Aorta (tissue), 5 donors: ENCODE results near the gene C10orf71. TPM values are rescaled to one million over a fixed set of nuclear protein-coding genes. Genes with fewer than 3 reads are reported as not detected.

ENCODE experiments used
- ATAC-seq: fragments of 200-7000 bp; cut with Tn5 transposase; one replicate; pipeline ENCODE4 v1.9.1; 2022; ENCODE audit warnings: moderate library complexity; ENCODE audit not compliant: low FRiP score
- DNase-seq, 2 donors: peaks; one replicate each; pipeline ENCODE4 v3.0.0-alpha.2; 2020
- H3K27ac ChIP-seq, 2 donors: one replicate each; pipeline ENCODE4 v1.5.1; 2013; ENCODE audit warnings: low read length in 2 of 2, mild to moderate bottlenecking in 2 of 2, moderate library complexity in 2 of 2, control low read depth in 1 of 2, inconsistent platforms in 1 of 2, low read depth in 1 of 2
- H3K27me3 ChIP-seq, 2 donors: one replicate each; pipeline ENCODE4 v1.6.1; 2013; ENCODE audit warnings: control low read depth in 1 of 2, low read length in 1 of 2, mild to moderate bottlenecking in 1 of 2, moderate library complexity in 1 of 2; ENCODE audit not compliant: insufficient read depth in 2 of 2, control insufficient read depth in 1 of 2
- H3K36me3 ChIP-seq, 2 donors: one replicate each; pipeline ENCODE4 v1.6.1; 2013; ENCODE audit warnings: control low read depth in 1 of 2, low read length in 1 of 2, mild to moderate bottlenecking in 1 of 2; ENCODE audit not compliant: insufficient read depth in 2 of 2, control insufficient read depth in 1 of 2
- H3K4me1 ChIP-seq, 2 donors: one replicate each; pipeline ENCODE4 v1.6.1; 2013; ENCODE audit warnings: low read length in 2 of 2, control low read depth in 1 of 2, mild to moderate bottlenecking in 1 of 2, moderate library complexity in 1 of 2; ENCODE audit not compliant: insufficient read depth in 2 of 2, control insufficient read depth in 1 of 2
- H3K4me3 ChIP-seq, 2 donors: one replicate each; pipeline ENCODE4 v1.5.1; 2013; ENCODE audit warnings: low read length in 2 of 2, control low read depth in 1 of 2, mild to moderate bottlenecking in 1 of 2
- H3K9me3 ChIP-seq: one replicate; pipeline ENCODE4 v1.6.1; 2013; ENCODE audit warnings: mild to moderate bottlenecking, low read length; ENCODE audit not compliant: control insufficient read depth
- WGBS, 2 donors: extraction: QIAGEN DNeasy Blood & Tissue Kit; methylation state at CpG; one replicate each; pipeline ENCODE4 v1.1.7; 2013; 5-methylcytosine and 5-hydroxymethylcytosine counted together
- intact Hi-C, 2 donors: fragments of 100-400 bp; cut with DNase I; formaldehyde crosslinking; loops; one replicate each; pipeline versions ENCODE4 v1.14.2 to v1.15.0; 2022
- polyA plus RNA-seq, 2 donors: library from polyadenylated mRNA; stranded (reverse); fragments of 200-250 nt; gene quantifications; one replicate each; pipeline ENCODE4 v1.2.3, GENCODE V29; 2013
- total RNA-seq, 2 donors: library from RNA; stranded (reverse); fragmentation: NEBNext Ultra II Directional; extraction: Animal tissue kit (Norgen Biotek cat#: 25700); gene quantifications; one replicate each; pipeline ENCODE4 v1.2.1, GENCODE V29; 2021
- donor health status: healthy with polysubstance abuse.
- donor health status: Bipolar disorder and iron deficiency.
- donor health status: DM: no; HTN: no; CAD: no.
- donor health status: DM: no; HTN: no; CAD: no.
- donor health status: DM: yes; HTN: yes; CAD: no.

C10orf71 gene
- total and polyA plus RNA-seq, 4 donors: 0.09 to 0.13 (median 0.13) TPM; not detected in 1

DNA sequence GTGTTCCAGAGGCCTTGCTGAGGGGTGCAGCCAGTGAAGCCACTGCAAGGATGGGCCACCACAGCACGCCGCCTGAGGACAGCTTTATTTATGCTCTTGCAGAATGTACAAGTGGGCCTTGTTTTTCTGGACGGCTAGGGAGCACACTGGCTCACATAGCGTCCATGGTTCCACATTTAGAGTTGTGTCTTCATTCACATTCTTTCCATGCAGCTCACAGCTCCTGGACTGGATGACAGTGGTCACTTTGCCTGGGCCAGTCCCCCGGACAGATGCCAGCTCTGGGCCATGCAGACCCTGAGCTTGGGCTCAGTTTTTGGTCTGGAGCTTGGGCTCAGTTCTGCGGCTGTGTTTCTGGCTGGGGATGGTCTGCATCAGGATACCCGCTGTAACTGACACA is 2.6 kb upstream of the C10orf71 start:
- intact Hi-C loops: no loop called here
- 92 to 96% methylated on average over 7 of the region's 7 CpGs for WGBS, 2 donors
- peaks cover 0 to 3% of the 10 kb centered on the region in 2 donors for H3K4me1 ChIP-seq
- DNase-seq: no peak
- H3K9me3 ChIP-seq: no peaks in the 10 kb centered on the region
- H3K4me3 ChIP-seq: no peak overlapping the region
- no peaks in the 10 kb centered on the region for H3K27me3 ChIP-seq
- no peaks in the 10 kb centered on the region for H3K36me3 ChIP-seq
- no peak for ATAC-seq
- no peak overlapping the region for H3K27ac ChIP-seq

DNA sequence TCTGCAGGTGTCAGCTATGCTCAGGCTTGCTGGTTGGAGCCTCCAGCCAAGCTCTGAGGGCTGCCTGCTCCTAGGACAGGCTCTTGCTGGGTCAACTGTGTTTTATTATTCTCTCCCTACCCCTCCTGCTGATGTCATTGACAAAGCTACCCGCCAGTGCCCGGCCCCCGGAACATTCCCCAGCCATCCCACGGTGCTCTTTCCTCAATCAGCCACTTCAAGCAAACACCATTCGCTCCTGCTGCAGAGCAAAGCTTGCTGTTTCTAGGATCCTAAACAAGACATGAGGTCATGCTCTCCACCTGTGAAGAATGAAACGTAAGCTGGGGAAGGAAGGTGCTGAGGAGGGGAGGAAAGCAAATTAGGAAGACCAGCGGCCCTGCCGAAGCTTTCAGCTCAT is 2.1 kb upstream of the C10orf71 start:
- Histone ChIP-seq H3K9me3 (no peaks in the 10 kb centered on the region), H3K27ac (no peak overlapping the region), H3K4me1 (peaks cover 0 to 3% of the 10 kb centered on the region in 2 donors), H3K36me3 (no peaks in the 10 kb centered on the region), H3K4me3 (no peak overlapping the region), H3K27me3 (no peaks in the 10 kb centered on the region)
- ATAC-seq (no peak), DNase-seq (no peak)
- intact Hi-C loops: no loop called here
- WGBS, 2 donors: 83 to 92% methylated on average over 8 of the region's 8 CpGs

DNA sequence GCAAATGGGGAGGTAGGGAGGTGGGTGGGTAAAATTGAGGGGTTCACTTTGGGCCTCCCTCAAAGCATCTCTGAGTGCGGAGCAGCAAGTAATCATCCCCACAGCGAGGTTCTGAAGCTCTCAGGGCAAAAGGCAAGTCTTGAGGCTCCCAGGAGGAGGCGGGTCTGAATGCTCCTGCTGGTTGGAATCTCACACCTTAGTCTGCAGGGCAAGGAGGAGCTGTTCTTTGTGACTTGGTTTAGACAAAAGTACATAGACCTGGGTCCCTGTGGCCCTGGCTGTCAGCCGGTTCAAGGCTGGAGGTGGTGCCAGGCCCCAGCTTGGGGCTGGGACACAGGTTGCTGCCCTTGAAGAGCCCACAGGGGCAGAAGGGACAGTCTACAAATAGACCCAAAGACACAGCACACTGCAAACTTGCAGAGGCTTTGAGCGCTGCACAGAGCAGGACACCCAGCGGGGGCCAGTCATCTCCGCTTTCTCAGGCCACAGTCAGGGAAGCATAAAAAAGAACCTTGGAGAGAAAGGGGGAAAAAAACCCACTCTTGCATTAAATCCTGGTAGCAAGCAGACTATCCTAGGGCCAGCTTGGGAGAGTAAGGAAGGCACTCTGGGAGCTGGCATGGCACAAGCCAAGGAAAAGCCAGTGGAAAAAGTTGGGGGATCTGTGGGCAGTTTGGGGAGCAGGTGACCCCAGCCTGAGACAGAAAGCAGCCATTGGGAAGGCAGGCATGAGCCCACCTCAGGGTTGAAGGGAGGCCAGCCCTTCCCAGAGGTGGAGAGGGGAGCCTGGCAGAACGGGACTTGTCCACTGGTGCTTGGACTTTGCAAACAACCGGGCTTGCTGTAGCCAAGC is 926 bp upstream of the C10orf71 start:
- ATAC-seq: no peak
- intact Hi-C loops: no loop called here
- peaks cover 0 to 3% of the 10 kb centered on the region in 2 donors for H3K4me1 ChIP-seq
- no peak overlapping the region for H3K4me3 ChIP-seq
- WGBS, 2 donors: 78 to 90% methylated on average over 8 to 9 of the region's 9 CpGs
- no peaks in the 10 kb centered on the region for H3K36me3 ChIP-seq
- no peaks in the 10 kb centered on the region for H3K27me3 ChIP-seq
- H3K27ac ChIP-seq: no peak overlapping the region
- DNase-seq: no peak
- H3K9me3 ChIP-seq: no peaks in the 10 kb centered on the region

DNA sequence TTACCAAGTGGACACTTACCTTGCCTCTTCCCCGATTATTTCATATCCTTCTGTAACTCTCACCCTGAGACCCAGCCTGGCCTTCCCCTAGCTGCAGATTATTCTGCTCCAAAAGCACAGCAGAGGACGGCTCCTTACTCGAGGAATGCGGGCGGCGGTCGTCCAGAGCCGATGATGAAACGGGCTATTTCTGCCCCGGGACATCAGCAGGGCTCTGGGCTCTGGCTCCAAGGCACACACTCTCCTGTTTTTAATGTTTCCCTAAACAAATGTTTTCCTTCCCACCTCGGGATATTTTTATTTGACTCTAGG is 343 bp upstream of the C10orf71 start:
- peak; percentile 70 to 85 for DNase-seq
- intact Hi-C loops: no loop called here
- Histone ChIP-seq H3K27ac (no peak overlapping the region), H3K27me3 (no peaks in the 10 kb centered on the region), H3K4me3 (no peak overlapping the region), H3K4me1 (peaks cover 0 to 3% of the 10 kb centered on the region in 2 donors), H3K36me3 (no peaks in the 10 kb centered on the region), H3K9me3 (no peaks in the 10 kb centered on the region)
- peak; percentile 62 for ATAC-seq
- WGBS, 2 donors: 1 to 6% methylated on average over 11 of the region's 11 CpGs

DNA sequence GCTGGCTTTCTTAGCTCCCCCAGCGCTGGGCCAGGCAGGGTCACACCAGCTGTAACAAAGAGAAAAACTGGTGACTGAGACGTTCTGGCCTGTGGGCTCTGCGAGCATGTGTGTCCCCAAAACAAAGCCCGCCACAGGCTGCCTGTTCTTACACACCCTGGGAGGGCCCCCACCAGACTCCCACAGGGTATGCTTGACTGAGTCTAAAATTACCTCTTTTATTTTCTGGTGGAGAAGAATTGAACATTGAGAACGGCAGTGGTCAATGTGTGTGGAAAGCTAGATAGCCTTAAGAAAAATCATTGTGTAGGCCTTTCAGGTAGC is 808 bp downstream of the C10orf71 start:
- WGBS, 2 donors: 78 to 84% methylated on average over 5 of the region's 5 CpGs
- no peak for ATAC-seq
- H3K27me3 ChIP-seq: no peaks in the 10 kb centered on the region
- H3K4me1 ChIP-seq: peaks cover 0 to 3% of the 10 kb centered on the region in 2 donors
- no peaks in the 10 kb centered on the region for H3K36me3 ChIP-seq
- H3K9me3 ChIP-seq: no peaks in the 10 kb centered on the region
- H3K27ac ChIP-seq: no peak overlapping the region
- intact Hi-C loops: no loop called here
- H3K4me3 ChIP-seq: no peak overlapping the region
- no peak for DNase-seq

DNA sequence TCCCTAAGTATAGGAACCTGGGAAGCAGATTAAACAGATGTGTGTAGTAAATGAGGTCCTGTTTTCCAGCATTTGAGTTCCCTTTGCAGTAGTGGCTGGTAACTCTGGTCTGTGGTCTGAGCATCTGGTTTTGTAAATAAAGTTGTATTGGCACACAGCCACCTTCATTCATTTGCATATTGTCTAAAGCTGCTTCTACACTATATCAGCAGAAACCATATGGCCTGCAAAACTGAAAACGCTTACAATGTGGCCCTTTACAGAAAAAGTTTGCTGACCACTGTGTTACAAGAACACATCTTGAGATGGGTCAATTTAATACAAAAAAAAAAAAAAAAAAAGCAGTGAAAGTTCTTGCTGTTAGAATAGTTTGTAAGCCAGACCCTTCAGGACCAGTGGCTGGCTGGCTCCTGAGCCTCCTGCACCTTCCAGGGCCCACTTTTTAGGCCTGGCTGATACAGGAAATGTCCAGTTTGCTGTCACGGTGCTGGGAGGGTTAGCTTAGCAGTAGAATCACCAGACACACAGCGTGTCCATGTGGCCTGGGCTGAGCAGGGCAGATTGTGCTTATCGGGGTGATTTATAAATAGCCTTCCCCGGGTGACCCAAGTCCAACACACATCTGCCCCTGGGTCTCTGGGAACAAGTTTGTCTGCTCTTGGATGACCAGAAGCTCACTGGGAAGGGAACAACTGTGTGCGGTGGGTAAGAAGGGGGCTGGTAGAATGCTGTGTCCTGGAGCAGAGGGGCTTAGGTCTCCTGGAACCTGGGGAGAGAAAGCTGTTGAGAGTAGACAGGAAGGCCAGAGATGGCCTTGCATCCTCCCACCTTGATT is 1.4 kb downstream of the C10orf71 start:
- peaks cover 0 to 3% of the 10 kb centered on the region in 2 donors for H3K4me1 ChIP-seq
- H3K4me3 ChIP-seq: no peak overlapping the region
- no peak overlapping the region for H3K27ac ChIP-seq
- no peaks in the 10 kb centered on the region for H3K36me3 ChIP-seq
- ATAC-seq: no peak
- H3K9me3 ChIP-seq: no peaks in the 10 kb centered on the region
- 35 to 40% methylated on average over 6 of the region's 6 CpGs for WGBS, 2 donors
- intact Hi-C loops: no loop called here
- no peak for DNase-seq
- H3K27me3 ChIP-seq: no peaks in the 10 kb centered on the region

DNA sequence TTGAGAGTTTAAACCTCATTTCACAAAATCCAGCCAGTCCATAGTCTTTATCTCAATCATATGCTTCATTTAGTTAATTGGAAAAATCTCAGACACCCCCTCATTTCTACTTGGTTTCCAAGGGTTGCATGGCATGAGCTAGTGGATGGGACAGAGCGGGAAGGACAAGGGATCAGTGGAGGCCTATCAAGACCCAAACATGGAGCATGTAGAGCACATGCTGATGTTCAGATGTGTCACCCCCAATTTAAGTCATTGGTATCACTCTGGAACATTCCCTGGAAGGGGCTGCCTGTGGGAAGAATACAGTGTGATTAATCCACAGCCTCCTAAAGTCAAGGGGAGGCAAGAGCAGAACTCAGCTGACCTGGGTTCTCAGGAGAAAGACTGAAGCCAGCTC is 2.3 kb downstream of the C10orf71 start:
- Histone ChIP-seq H3K9me3 (no peaks in the 10 kb centered on the region), H3K27ac (no peak overlapping the region), H3K4me3 (no peak overlapping the region), H3K4me1 (peaks cover 0 to 3% of the 10 kb centered on the region in 2 donors), H3K36me3 (no peaks in the 10 kb centered on the region), H3K27me3 (no peaks in the 10 kb centered on the region)
- ATAC-seq (no peak), DNase-seq (no peak)
- WGBS, 2 donors: 94 to 97% methylated on average over 1 of the region's 1 CpG
- intact Hi-C loops: no loop called here

DNA sequence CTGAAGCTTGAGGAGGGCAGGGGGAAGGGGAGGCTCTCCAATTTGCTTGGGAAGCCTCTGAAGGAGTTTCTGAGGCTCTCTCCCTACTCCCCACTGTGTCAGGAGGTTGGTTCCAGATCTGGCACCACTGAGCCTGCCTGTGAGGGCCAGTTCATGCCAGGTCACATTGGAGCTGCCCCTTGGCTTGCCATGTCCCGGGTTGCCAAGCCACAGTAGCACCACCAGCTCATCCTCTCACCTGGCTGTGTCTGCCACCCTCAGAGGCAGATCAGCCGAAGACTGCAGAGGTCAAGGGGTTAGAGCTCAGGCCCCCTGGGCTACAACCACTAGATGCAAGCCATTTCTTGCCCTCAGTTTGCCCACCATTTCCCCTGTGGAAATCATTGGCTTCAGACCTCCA is 3.1 kb downstream of the C10orf71 start:
- Histone ChIP-seq H3K4me3 (no peak overlapping the region), H3K4me1 (peaks cover 0 to 3% of the 10 kb centered on the region in 2 donors), H3K27me3 (no peaks in the 10 kb centered on the region), H3K9me3 (no peaks in the 10 kb centered on the region), H3K36me3 (no peaks in the 10 kb centered on the region), H3K27ac (no peak overlapping the region)
- intact Hi-C loops: no loop called here
- 63 to 77% methylated on average over 2 of the region's 2 CpGs for WGBS, 2 donors
- no peak for DNase-seq
- no peak for ATAC-seq

DNA sequence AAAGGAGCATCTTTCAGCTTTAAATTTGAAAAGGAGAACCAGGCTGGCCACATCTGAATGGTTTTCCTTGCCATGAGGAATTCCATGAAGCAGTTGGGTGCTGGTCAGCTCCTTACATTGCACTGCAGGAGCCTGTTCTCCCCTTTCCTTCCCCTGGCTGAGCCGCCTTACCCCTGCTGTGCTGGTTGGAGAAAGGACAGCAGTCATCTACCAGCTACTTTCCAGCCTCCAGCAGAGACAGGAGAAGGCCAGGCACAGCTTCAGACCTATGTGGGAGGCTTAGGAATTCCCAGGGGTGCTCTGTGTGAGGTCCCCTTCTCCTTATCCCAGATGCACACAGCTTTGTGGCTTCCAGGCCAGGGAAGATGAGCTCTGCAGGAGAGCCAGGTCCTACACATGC is 4.7 kb downstream of the C10orf71 start:
- intact Hi-C loops: no loop called here
- H3K27me3 ChIP-seq: no peaks in the 10 kb centered on the region
- H3K36me3 ChIP-seq: no peaks in the 10 kb centered on the region
- WGBS, 2 donors: 80 to 90% methylated on average over 1 of the region's 1 CpG
- H3K27ac ChIP-seq: no peak overlapping the region
- H3K4me1 ChIP-seq: no peaks in the 10 kb centered on the region
- H3K9me3 ChIP-seq: no peaks in the 10 kb centered on the region
- ATAC-seq: no peak
- DNase-seq: no peak
- H3K4me3 ChIP-seq: no peak overlapping the region
